Glutamatergic neuron (in vitro differentiated cells): ENCODE measurements around the gene PTF1A. TPM values are rescaled to one million over a fixed set of nuclear protein-coding genes. Genes with fewer than 3 reads are reported as not detected.
A peak's percentile ranks its signal among the peaks of the same experiment; 100 is the strongest.

ENCODE experiments used
- DNase-seq: peaks from one replicate; pipeline ENCODE4 v3.0.0; 2022
- H3K27ac Mint-ChIP-seq: one replicate; pipeline ENCODE4 v1.8.0; 2020; ENCODE audit warnings: mild to moderate bottlenecking, mixed read lengths, inconsistent platforms; ENCODE audit not compliant: unreplicated experiment
- H3K27me3 Mint-ChIP-seq: one replicate; pipeline ENCODE4 v1.8.0; 2020; ENCODE audit warnings: mild to moderate bottlenecking, moderate library complexity, mixed read lengths, inconsistent platforms; ENCODE audit not compliant: unreplicated experiment
- H3K36me3 Mint-ChIP-seq: one replicate; pipeline ENCODE4 v1.8.0; 2020; ENCODE audit warnings: mild to moderate bottlenecking, mixed read lengths, inconsistent platforms; ENCODE audit not compliant: unreplicated experiment
- H3K4me1 Mint-ChIP-seq: one replicate; pipeline ENCODE4 v1.8.0; 2020; ENCODE audit warnings: mild to moderate bottlenecking, low read depth, mixed read lengths, inconsistent platforms; ENCODE audit not compliant: unreplicated experiment
- H3K4me3 Mint-ChIP-seq: one replicate; pipeline ENCODE4 v1.8.0; 2020; ENCODE audit warnings: mild to moderate bottlenecking, mixed read lengths, inconsistent platforms; ENCODE audit not compliant: unreplicated experiment
- H3K9me3 Mint-ChIP-seq: one replicate; pipeline ENCODE4 v1.8.0; 2020; ENCODE audit warnings: mild to moderate bottlenecking, moderate library complexity, mixed read lengths, inconsistent platforms; ENCODE audit not compliant: unreplicated experiment
- CTCF ChIP-seq: fragments of 200-600 bp; sonication (generic); IDR thresholded peaks from one replicate; pipeline ENCODE4 v1.5.0; 2021; ENCODE audit not compliant: partially characterized antibody, unreplicated experiment
- total RNA-seq: library from RNA; stranded (reverse); fragmentation: NEBNext Ultra II Directional; extraction: Animal tissue kit (Norgen Biotek cat#: 25700); gene quantifications from one replicate; pipeline ENCODE4 v1.2.1, GENCODE V29; 2021; ENCODE audit not compliant: unreplicated experiment

Gene PTF1A
- total RNA-seq, 1 donor from 2014 or later, result not detected

GRCh38 chr10:23195846-23196600 is 3.9 kb downstream of the PTF1A start:
- Mint-ChIP-seq H3K27me3 (peaks cover 36% of the 10 kb centered on the region), H3K27ac (no peak overlapping the region), H3K36me3 (no peaks in the 10 kb centered on the region), H3K4me1 (peaks cover 2% of the 10 kb centered on the region), H3K9me3 (peaks cover 10% of the 10 kb centered on the region), H3K4me3 (no peak overlapping the region)
- no peak for DNase-seq
- TF ChIP-seq CTCF, result no peak

GRCh38 chr10:23196915-23197314 is 4.8 kb downstream of the PTF1A start:
- Mint-ChIP-seq H3K36me3 (no peaks in the 10 kb centered on the region), H3K27ac (no peak overlapping the region), H3K27me3 (peaks cover 37% of the 10 kb centered on the region), H3K4me3 (no peak overlapping the region), H3K9me3 (peaks cover 10% of the 10 kb centered on the region), H3K4me1 (no peaks in the 10 kb centered on the region)
- no peak for TF ChIP-seq CTCF
- no peak for DNase-seq

GRCh38 chr10:23197416-23197861 is 5.3 kb downstream of the PTF1A start:
- Mint-ChIP-seq H3K36me3 (no peaks in the 10 kb centered on the region), H3K4me1 (no peaks in the 10 kb centered on the region), H3K27me3 (peaks cover 38% of the 10 kb centered on the region), H3K27ac (no peak overlapping the region), H3K9me3 (peaks cover 10% of the 10 kb centered on the region), H3K4me3 (no peak overlapping the region)
- TF ChIP-seq CTCF, result no peak
- no peak for DNase-seq

GRCh38 chr10:23198610-23198939 is 6.5 kb downstream of the PTF1A start:
- Mint-ChIP-seq H3K4me1 (no peaks in the 10 kb centered on the region), H3K4me3 (peak overlapping the region; percentile 28), H3K27ac (no peak overlapping the region), H3K9me3 (peaks cover 10% of the 10 kb centered on the region), H3K36me3 (no peaks in the 10 kb centered on the region), H3K27me3 (peaks cover 34% of the 10 kb centered on the region)
- no peak for TF ChIP-seq CTCF
- DNase-seq, result no peak

- no peak overlapping the region for H3K4me3 Mint-ChIP-seq
- peaks cover 35% of the 10 kb centered on the region for H3K27me3 Mint-ChIP-seq
- no peak overlapping the region for H3K27ac Mint-ChIP-seq
- no peak for DNase-seq
- peaks cover 7% of the 10 kb centered on the region for H3K9me3 Mint-ChIP-seq
- H3K4me1 Mint-ChIP-seq, result no peaks in the 10 kb centered on the region
- H3K36me3 Mint-ChIP-seq, result peaks cover 2% of the 10 kb centered on the region
- TF ChIP-seq CTCF, result no peak
These were observed 7.0 kb downstream of the PTF1A start for GRCh38 chr10:23198940-23199767.
